ENCODE results near the gene DONSON. TPM values are rescaled to one million over a fixed set of nuclear protein-coding genes. Genes with fewer than 3 reads are reported as not detected.

The DONSON gene
- total and polyA plus RNA-seq, 9 of the 15 experiments (the other 6 are each of a cell fraction or from before 2014, with no cell fraction given): 26.7 to 124 (median 62.6) TPM

- TF ChIP-seq, protein P1, sequence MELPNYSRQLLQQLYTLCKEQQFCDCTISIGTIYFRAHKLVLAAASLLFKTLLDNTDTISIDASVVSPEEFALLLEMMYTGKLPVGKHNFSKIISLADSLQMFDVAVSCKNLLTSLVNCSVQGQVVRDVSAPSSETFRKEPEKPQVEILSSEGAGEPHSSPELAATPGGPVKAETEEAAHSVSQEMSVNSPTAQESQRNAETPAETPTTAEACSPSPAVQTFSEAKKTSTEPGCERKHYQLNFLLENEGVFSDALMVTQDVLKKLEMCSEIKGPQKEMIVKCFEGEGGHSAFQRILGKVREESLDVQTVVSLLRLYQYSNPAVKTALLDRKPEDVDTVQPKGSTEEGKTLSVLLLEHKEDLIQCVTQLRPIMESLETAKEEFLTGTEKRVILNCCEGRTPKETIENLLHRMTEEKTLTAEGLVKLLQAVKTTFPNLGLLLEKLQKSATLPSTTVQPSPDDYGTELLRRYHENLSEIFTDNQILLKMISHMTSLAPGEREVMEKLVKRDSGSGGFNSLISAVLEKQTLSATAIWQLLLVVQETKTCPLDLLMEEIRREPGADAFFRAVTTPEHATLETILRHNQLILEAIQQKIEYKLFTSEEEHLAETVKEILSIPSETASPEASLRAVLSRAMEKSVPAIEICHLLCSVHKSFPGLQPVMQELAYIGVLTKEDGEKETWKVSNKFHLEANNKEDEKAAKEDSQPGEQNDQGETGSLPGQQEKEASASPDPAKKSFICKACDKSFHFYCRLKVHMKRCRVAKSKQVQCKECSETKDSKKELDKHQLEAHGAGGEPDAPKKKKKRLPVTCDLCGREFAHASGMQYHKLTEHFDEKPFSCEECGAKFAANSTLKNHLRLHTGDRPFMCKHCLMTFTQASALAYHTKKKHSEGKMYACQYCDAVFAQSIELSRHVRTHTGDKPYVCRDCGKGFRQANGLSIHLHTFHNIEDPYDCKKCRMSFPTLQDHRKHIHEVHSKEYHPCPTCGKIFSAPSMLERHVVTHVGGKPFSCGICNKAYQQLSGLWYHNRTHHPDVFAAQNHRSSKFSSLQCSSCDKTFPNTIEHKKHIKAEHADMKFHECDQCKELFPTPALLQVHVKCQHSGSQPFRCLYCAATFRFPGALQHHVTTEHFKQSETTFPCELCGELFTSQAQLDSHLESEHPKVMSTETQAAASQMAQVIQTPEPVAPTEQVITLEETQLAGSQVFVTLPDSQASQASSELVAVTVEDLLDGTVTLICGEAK (IDR thresholded peaks at IDR 0.05): peak; percentile 26; the same call in 1 of the 2 replicates
- TF ChIP-seq, protein P1 (CRISPR knock-in tag; IDR thresholded peaks at IDR 0.05): no peak
- no peak for TF ChIP-seq TCF7 (IDR thresholded peaks at IDR 0.05; ENCODE audit: borderline replicate concordance)
- no peak for TF ChIP-seq PURB (CRISPR knock-in tag; IDR thresholded peaks at IDR 0.05; ENCODE audit: low read depth)
- TF ChIP-seq, protein P2, sequence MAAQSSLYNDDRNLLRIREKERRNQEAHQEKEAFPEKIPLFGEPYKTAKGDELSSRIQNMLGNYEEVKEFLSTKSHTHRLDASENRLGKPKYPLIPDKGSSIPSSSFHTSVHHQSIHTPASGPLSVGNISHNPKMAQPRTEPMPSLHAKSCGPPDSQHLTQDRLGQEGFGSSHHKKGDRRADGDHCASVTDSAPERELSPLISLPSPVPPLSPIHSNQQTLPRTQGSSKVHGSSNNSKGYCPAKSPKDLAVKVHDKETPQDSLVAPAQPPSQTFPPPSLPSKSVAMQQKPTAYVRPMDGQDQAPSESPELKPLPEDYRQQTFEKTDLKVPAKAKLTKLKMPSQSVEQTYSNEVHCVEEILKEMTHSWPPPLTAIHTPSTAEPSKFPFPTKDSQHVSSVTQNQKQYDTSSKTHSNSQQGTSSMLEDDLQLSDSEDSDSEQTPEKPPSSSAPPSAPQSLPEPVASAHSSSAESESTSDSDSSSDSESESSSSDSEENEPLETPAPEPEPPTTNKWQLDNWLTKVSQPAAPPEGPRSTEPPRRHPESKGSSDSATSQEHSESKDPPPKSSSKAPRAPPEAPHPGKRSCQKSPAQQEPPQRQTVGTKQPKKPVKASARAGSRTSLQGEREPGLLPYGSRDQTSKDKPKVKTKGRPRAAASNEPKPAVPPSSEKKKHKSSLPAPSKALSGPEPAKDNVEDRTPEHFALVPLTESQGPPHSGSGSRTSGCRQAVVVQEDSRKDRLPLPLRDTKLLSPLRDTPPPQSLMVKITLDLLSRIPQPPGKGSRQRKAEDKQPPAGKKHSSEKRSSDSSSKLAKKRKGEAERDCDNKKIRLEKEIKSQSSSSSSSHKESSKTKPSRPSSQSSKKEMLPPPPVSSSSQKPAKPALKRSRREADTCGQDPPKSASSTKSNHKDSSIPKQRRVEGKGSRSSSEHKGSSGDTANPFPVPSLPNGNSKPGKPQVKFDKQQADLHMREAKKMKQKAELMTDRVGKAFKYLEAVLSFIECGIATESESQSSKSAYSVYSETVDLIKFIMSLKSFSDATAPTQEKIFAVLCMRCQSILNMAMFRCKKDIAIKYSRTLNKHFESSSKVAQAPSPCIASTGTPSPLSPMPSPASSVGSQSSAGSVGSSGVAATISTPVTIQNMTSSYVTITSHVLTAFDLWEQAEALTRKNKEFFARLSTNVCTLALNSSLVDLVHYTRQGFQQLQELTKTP (IDR thresholded peaks at IDR 0.05; ENCODE audit: low read depth in 1 of 2, partially characterized antibody in 2 of 2): no peak
- TF ChIP-seq STAG1 (CRISPR knock-in tag; IDR thresholded peaks at IDR 0.05; ENCODE audit: borderline replicate concordance): no peak
- TF ChIP-seq SRSF9 (IDR thresholded peaks at IDR 0.05; ENCODE audit: borderline replicate concordance, low read depth, low read length): no peak
- peak; percentile 12 for TF ChIP-seq CHD1 (IDR thresholded peaks at IDR 0.05; ENCODE audit: low read length)
- 0 out of 2 replicates have a peak, but pooled peaks have one; percentile 25 for TF ChIP-seq ZNF324 (CRISPR knock-in tag; IDR thresholded peaks at IDR 0.05)
- TF ChIP-seq TEAD4 (IDR thresholded peaks at IDR 0.05; ENCODE audit: low read length): peak; percentile 16; the same call in 1 of the 2 replicates
- no peak for TF ChIP-seq TEAD4 (CRISPR knock-in tag; IDR thresholded peaks at IDR 0.05; ENCODE audit: borderline replicate concordance)
- no peak for TF ChIP-seq ZNF282 (CRISPR knock-in tag; IDR thresholded peaks at IDR 0.05)
- TF ChIP-seq HDAC1 (IDR thresholded peaks at IDR 0.05): no peak
- no peak for TF ChIP-seq TAF9B (IDR thresholded peaks at IDR 0.05; ENCODE audit: partially characterized antibody)
Measured at GRCh38 chr21:33543505-33544129, 44.9 kb downstream of the DONSON start (continued).
